Ascending aorta (tissue), 2 donors: ENCODE results near the gene ZFP91. TPM values are rescaled to one million over a fixed set of nuclear protein-coding genes. Genes with fewer than 3 reads are reported as not detected.

Experiments used
- DNase-seq, 2 donors: peaks; one replicate each; pipeline ENCODE4 v3.0.0-alpha.2; 2019; ENCODE audit warnings: low spot score in 2 of 2
- H3K27ac ChIP-seq, 2 donors: fragments of 200-600 bp; sonication (generic); one replicate each; pipeline ENCODE4 v1.5.1; 2016 to 2017; ENCODE audit warnings: mild to moderate bottlenecking in 1 of 2
- H3K27me3 ChIP-seq: fragments of 200-600 bp; sonication (generic); one replicate; pipeline ENCODE4 v1.5.1; 2017
- H3K36me3 ChIP-seq, 2 donors: fragments of 200-600 bp; sonication (generic); one replicate each; pipeline ENCODE4 v1.5.1; 2016
- H3K4me1 ChIP-seq, 2 donors: fragments of 200-600 bp; sonication (generic); one replicate each; pipeline ENCODE4 v1.5.1; 2016 to 2017; ENCODE audit warnings: mild to moderate bottlenecking in 1 of 2
- H3K4me3 ChIP-seq, 2 donors: fragments of 200-600 bp; sonication (generic); one replicate each; pipeline ENCODE4 v1.5.1; 2016 to 2017; ENCODE audit warnings: mild to moderate bottlenecking in 1 of 2
- H3K9me3 ChIP-seq, 2 donors: fragments of 200-600 bp; sonication (generic); one replicate each; pipeline ENCODE4 v1.5.1; 2016
- intact Hi-C: fragments of 100-400 bp; cut with DNase I; formaldehyde crosslinking; loops from one replicate; pipeline ENCODE4 v1.15.1; 2023
- total RNA-seq: library from RNA; depleted of rRNA; stranded (reverse); fragments of >200 nt; gene quantifications from one replicate; pipeline ENCODE4 v1.1.0, GENCODE V29; 2016
- TF ChIP-seq, protein P1 (sequence below), 3 experiments: fragments of 200-600 bp in 2 of 3; fragments of 450-650 bp in 1 of 3; sonication (generic) in 2 of 3; IDR thresholded peaks; one replicate each; pipeline ENCODE4 v1.5.1; 2016 to 2019; ENCODE audit warnings: antibody characterized with exemption in 3 of 3, mild to moderate bottlenecking in 1 of 3, moderate library complexity in 1 of 3

ZFP91 gene
- total RNA-seq, 1 donor from 2014 or later = 32.5 TPM

GRCh38 chr11:58654079-58654907 is 75.4 kb downstream of the ZFP91 start:
- Histone ChIP-seq H3K36me3 (no peaks in the 10 kb centered on the region), H3K27ac (no peak overlapping the region), H3K27me3 (no peaks in the 10 kb centered on the region), H3K9me3 (no peaks in the 10 kb centered on the region), H3K4me1 (no peaks in the 10 kb centered on the region), H3K4me3 (no peak overlapping the region)
- peak; percentile 14 to 78 for DNase-seq
- intact Hi-C loops = loop anchor here (5.0 kb wide), 1 partner anchor 503 kb away; no protein-coding TSS in a partner anchor
- TF ChIP-seq, protein P1, sequence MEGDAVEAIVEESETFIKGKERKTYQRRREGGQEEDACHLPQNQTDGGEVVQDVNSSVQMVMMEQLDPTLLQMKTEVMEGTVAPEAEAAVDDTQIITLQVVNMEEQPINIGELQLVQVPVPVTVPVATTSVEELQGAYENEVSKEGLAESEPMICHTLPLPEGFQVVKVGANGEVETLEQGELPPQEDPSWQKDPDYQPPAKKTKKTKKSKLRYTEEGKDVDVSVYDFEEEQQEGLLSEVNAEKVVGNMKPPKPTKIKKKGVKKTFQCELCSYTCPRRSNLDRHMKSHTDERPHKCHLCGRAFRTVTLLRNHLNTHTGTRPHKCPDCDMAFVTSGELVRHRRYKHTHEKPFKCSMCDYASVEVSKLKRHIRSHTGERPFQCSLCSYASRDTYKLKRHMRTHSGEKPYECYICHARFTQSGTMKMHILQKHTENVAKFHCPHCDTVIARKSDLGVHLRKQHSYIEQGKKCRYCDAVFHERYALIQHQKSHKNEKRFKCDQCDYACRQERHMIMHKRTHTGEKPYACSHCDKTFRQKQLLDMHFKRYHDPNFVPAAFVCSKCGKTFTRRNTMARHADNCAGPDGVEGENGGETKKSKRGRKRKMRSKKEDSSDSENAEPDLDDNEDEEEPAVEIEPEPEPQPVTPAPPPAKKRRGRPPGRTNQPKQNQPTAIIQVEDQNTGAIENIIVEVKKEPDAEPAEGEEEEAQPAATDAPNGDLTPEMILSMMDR (IDR thresholded peaks at IDR 0.05) = peak; percentile 44 to 81 (median 74)

- intact Hi-C loops = loop anchor here (5.0 kb wide), 1 partner anchor 502 kb away; no protein-coding TSS in a partner anchor
These were observed 76.0 kb downstream of the ZFP91 start for GRCh38 chr11:58654908-58655296.

DNA sequence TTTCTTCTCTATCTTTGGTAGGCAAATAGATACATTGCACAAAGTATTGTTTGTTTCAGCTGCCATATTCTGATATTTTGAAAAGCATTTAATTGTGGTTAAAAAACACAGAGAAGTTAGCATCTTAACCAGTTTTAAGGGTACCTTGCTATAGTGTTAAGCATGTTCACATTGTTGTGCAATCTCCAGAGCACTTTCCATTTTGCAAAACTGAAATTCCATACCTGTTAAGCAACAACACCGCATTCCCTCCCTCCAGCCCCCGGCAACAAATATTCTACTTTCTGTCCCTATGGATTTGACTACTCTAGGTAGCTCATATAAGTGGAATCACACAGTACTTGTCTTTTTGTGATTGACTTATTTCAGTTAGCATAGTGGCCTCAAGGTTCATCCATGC is 77.5 kb downstream of the ZFP91 start:
- H3K9me3 ChIP-seq = no peaks in the 10 kb centered on the region
- no peak for DNase-seq

More at GRCh38 chr11:58654908-58655296, 76.0 kb downstream of the ZFP91 start:
- Histone ChIP-seq H3K4me3 (no peak overlapping the region), H3K36me3 (no peaks in the 10 kb centered on the region), H3K4me1 (no peaks in the 10 kb centered on the region), H3K9me3 (no peaks in the 10 kb centered on the region), H3K27me3 (no peaks in the 10 kb centered on the region), H3K27ac (no peak overlapping the region)
- DNase-seq = no peak
- TF ChIP-seq, protein P1 (IDR thresholded peaks at IDR 0.05) = no peak

GRCh38 chr11:58658623-58659022 is 79.8 kb downstream of the ZFP91 start:
- Histone ChIP-seq H3K4me1 (no peaks in the 10 kb centered on the region), H3K27me3 (no peaks in the 10 kb centered on the region), H3K27ac (no peak overlapping the region), H3K4me3 (no peak overlapping the region), H3K36me3 (no peaks in the 10 kb centered on the region), H3K9me3 (no peaks in the 10 kb centered on the region)
- intact Hi-C loops = no loop called here
- DNase-seq = no peak
- TF ChIP-seq, protein P1 (IDR thresholded peaks at IDR 0.05) = no peak

More for the DNA sequence above, 77.5 kb downstream of the ZFP91 start:
- no peaks in the 10 kb centered on the region for H3K27me3 ChIP-seq
- no peaks in the 10 kb centered on the region for H3K36me3 ChIP-seq
- no peaks in the 10 kb centered on the region for H3K4me1 ChIP-seq
- intact Hi-C loops = no loop called here
- H3K27ac ChIP-seq = no peak overlapping the region
- H3K4me3 ChIP-seq = no peak overlapping the region
- TF ChIP-seq, protein P1 (IDR thresholded peaks at IDR 0.05) = no peak

GRCh38 chr11:58659404-58659803 is 80.5 kb downstream of the ZFP91 start:
- intact Hi-C loops = no loop called here
- H3K4me3 ChIP-seq = no peak overlapping the region
- no peak overlapping the region for H3K27ac ChIP-seq
- H3K4me1 ChIP-seq = no peaks in the 10 kb centered on the region
- no peak for DNase-seq
- no peaks in the 10 kb centered on the region for H3K36me3 ChIP-seq
- H3K9me3 ChIP-seq = no peaks in the 10 kb centered on the region
- TF ChIP-seq, protein P1 (IDR thresholded peaks at IDR 0.05) = no peak
- H3K27me3 ChIP-seq = no peaks in the 10 kb centered on the region
